ENCODE data around the gene HCRT.

DNA sequence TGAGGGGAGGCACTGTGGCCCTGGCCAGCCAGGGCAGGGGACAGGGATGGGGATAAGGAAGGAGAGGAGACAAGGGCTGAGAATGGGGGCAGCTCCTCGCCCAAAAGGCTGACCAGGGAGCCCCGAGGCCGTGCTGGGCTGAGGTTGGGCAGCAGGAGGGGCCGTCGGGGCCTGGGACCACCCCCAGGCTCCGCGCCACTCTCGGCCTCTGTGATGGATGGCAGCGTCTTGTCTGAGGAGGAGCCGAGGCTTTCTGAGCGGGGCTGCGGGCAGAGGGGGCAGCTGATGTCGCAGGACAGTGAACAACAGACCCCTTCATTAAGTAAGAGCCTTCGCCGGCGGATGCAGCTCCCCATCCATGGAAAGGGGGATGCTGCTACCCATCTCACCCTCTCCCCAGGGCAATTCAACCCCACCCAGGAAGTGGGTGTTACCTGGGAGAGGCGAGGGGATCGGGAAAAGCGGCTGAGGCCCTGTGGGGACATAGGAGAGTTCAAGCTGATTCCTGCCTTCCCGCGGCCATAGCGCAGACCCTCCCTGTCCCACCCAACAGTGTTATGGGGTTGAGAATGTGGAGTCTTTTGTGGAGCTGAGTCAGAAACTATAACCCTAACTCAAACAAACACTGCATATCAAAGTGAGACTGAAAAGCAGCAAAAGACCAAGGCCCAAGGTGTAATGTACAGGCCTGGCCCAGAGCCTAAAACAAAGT lies 21.4 kb downstream of the HCRT start:
- TF ChIP-seq ZNF121 (tag by site-specific recombination; IDR thresholded peaks at IDR 0.05): no peak
- no peak for TF ChIP-seq ZFP41 (tag by site-specific recombination; IDR thresholded peaks at IDR 0.05; ENCODE audit: borderline replicate concordance)
- no peak for TF ChIP-seq ZNF560 (tag by site-specific recombination; IDR thresholded peaks at IDR 0.05; ENCODE audit: borderline replicate concordance)
- TF ChIP-seq, protein P1, sequence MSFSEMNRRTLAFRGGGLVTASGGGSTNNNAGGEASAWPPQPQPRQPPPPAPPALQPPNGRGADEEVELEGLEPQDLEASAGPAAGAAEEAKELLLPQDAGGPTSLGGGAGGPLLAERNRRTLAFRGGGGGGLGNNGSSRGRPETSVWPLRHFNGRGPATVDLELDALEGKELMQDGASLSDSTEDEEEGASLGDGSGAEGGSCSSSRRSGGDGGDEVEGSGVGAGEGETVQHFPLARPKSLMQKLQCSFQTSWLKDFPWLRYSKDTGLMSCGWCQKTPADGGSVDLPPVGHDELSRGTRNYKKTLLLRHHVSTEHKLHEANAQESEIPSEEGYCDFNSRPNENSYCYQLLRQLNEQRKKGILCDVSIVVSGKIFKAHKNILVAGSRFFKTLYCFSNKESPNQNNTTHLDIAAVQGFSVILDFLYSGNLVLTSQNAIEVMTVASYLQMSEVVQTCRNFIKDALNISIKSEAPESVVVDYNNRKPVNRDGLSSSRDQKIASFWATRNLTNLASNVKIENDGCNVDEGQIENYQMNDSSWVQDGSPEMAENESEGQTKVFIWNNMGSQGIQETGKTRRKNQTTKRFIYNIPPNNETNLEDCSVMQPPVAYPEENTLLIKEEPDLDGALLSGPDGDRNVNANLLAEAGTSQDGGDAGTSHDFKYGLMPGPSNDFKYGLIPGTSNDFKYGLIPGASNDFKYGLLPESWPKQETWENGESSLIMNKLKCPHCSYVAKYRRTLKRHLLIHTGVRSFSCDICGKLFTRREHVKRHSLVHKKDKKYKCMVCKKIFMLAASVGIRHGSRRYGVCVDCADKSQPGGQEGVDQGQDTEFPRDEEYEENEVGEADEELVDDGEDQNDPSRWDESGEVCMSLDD (tag by site-specific recombination; IDR thresholded peaks at IDR 0.05): no peak
- no peak for TF ChIP-seq YY1 (tag by site-specific recombination; IDR thresholded peaks at IDR 0.05)
- TF ChIP-seq, protein P2, sequence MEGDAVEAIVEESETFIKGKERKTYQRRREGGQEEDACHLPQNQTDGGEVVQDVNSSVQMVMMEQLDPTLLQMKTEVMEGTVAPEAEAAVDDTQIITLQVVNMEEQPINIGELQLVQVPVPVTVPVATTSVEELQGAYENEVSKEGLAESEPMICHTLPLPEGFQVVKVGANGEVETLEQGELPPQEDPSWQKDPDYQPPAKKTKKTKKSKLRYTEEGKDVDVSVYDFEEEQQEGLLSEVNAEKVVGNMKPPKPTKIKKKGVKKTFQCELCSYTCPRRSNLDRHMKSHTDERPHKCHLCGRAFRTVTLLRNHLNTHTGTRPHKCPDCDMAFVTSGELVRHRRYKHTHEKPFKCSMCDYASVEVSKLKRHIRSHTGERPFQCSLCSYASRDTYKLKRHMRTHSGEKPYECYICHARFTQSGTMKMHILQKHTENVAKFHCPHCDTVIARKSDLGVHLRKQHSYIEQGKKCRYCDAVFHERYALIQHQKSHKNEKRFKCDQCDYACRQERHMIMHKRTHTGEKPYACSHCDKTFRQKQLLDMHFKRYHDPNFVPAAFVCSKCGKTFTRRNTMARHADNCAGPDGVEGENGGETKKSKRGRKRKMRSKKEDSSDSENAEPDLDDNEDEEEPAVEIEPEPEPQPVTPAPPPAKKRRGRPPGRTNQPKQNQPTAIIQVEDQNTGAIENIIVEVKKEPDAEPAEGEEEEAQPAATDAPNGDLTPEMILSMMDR (tag by site-specific recombination; IDR thresholded peaks at IDR 0.05): no peak

All from HEK293 (cell line).